ENCODE measurements around the gene RERG.

DNA sequence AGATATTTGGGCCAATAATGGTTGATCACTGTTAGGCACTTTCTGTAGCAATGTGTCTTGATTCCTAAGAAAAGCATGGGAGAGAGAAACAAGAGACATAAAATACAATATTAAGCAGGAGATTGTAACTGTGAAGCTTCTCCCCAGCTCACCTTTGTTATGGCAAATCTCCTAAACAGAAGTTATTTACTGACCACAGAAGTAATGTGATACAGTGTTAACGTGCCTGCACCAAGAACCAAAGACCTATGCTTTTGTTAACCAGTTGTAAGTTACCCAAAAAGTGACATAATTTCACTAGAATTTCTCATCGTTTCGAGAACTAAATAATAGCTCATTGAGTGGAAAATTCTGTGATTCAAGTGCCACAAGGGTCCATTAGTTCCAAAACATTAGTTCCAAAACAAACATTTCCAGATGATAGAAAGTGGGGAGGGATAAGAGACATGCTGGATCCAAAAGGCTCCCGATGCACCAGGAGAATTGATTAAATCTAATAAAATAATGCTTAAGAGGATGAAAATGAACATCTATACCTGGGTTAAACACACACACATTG is 14.3 kb downstream of the RERG start:
- TF ChIP-seq, protein P1, sequence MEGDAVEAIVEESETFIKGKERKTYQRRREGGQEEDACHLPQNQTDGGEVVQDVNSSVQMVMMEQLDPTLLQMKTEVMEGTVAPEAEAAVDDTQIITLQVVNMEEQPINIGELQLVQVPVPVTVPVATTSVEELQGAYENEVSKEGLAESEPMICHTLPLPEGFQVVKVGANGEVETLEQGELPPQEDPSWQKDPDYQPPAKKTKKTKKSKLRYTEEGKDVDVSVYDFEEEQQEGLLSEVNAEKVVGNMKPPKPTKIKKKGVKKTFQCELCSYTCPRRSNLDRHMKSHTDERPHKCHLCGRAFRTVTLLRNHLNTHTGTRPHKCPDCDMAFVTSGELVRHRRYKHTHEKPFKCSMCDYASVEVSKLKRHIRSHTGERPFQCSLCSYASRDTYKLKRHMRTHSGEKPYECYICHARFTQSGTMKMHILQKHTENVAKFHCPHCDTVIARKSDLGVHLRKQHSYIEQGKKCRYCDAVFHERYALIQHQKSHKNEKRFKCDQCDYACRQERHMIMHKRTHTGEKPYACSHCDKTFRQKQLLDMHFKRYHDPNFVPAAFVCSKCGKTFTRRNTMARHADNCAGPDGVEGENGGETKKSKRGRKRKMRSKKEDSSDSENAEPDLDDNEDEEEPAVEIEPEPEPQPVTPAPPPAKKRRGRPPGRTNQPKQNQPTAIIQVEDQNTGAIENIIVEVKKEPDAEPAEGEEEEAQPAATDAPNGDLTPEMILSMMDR (IDR thresholded peaks at IDR 0.05; ENCODE audit: insufficient read depth, low read length, poor library complexity, severe bottlenecking), result no peak
- TF ChIP-seq EZH2phosphoT487 (conservative IDR thresholded peaks at IDR 0.05; ENCODE audit: low read length), result no peak

Data from SU-DHL-6 (cell line).